Mesothelial cell of epicardium (in vitro differentiated cells): ENCODE results near the gene SLC38A3. TPM values are rescaled to one million over a fixed set of nuclear protein-coding genes. Genes with fewer than 3 reads are reported as not detected.

Experiments used
- DNase-seq, 2 experiments: peaks; one replicate each; pipeline ENCODE4 v3.0.0; 2021; ENCODE audit warnings: low spot score in 2 of 2; ENCODE audit not compliant: unreplicated experiment in 2 of 2
- H3K27ac Mint-ChIP-seq: 2 replicates; pipeline ENCODE4 v1.8.0; 2021; ENCODE audit warnings: mixed read lengths
- H3K27me3 Mint-ChIP-seq: 2 replicates; pipeline ENCODE4 v1.8.0; 2021; ENCODE audit warnings: low read depth, mixed read lengths
- H3K36me3 Mint-ChIP-seq: 2 replicates; pipeline ENCODE4 v1.8.0; 2021; ENCODE audit warnings: mixed read lengths
- H3K4me1 Mint-ChIP-seq: 2 replicates; pipeline ENCODE4 v1.8.0; 2021; ENCODE audit warnings: mixed read lengths
- H3K4me3 Mint-ChIP-seq: 2 replicates; pipeline ENCODE4 v1.8.0; 2021; ENCODE audit warnings: mild to moderate bottlenecking, moderate library complexity, mixed read lengths
- H3K9me3 Mint-ChIP-seq: 2 replicates; pipeline ENCODE4 v1.8.0; 2021; ENCODE audit warnings: mixed read lengths
- CTCF ChIP-seq: fragments of 200-600 bp; sonication (generic); IDR thresholded peaks from one replicate; pipeline ENCODE4 v1.5.0; 2021; ENCODE audit warnings: antibody characterized with exemption; ENCODE audit not compliant: unreplicated experiment
- total RNA-seq: library from RNA; stranded (reverse); gene quantifications from 3 replicates; pipeline ENCODE4 v1.2.1, GENCODE V29; 2021

The SLC38A3 gene
- total RNA-seq, 1 donor from 2014 or later: 1.8 TPM

- Mint-ChIP-seq H3K36me3 (peaks cover 31% of the 10 kb centered on the region), H3K9me3 (no peaks in the 10 kb centered on the region), H3K27me3 (peaks cover 7% of the 10 kb centered on the region), H3K4me3 (no peak overlapping the region), H3K4me1 (peaks cover 4% of the 10 kb centered on the region), H3K27ac (no peak overlapping the region)
- no peak for TF ChIP-seq CTCF
- DNase-seq: no peak
Observed at GRCh38 chr3:50177346-50177745, 27.7 kb upstream of the SLC38A3 start.

- no peak overlapping the region for H3K4me3 Mint-ChIP-seq
- no peaks in the 10 kb centered on the region for H3K9me3 Mint-ChIP-seq
- peak overlapping the region; percentile 83 for H3K27ac Mint-ChIP-seq
- H3K4me1 Mint-ChIP-seq: peaks cover 4% of the 10 kb centered on the region
- DNase-seq: no peak
- H3K27me3 Mint-ChIP-seq: peaks cover 6% of the 10 kb centered on the region
- TF ChIP-seq CTCF: no peak
- peaks cover 39% of the 10 kb centered on the region for H3K36me3 Mint-ChIP-seq
Observed at GRCh38 chr3:50179710-50180109, 25.4 kb upstream of the SLC38A3 start.

- H3K4me1 Mint-ChIP-seq: peaks cover 4% of the 10 kb centered on the region
- H3K4me3 Mint-ChIP-seq: no peak overlapping the region
- H3K27me3 Mint-ChIP-seq: peaks cover 3% of the 10 kb centered on the region
- H3K36me3 Mint-ChIP-seq: peaks cover 33% of the 10 kb centered on the region
- no peak overlapping the region for H3K27ac Mint-ChIP-seq
- no peaks in the 10 kb centered on the region for H3K9me3 Mint-ChIP-seq
- DNase-seq: no peak
- no peak for TF ChIP-seq CTCF
Observed at GRCh38 chr3:50181985-50182384, 23.1 kb upstream of the SLC38A3 start.

GRCh38 chr3:50182533-50183099 is 22.5 kb upstream of the SLC38A3 start:
- peaks cover 29% of the 10 kb centered on the region for H3K36me3 Mint-ChIP-seq
- TF ChIP-seq CTCF: no peak
- peaks cover 4% of the 10 kb centered on the region for H3K4me1 Mint-ChIP-seq
- no peak overlapping the region for H3K4me3 Mint-ChIP-seq
- no peak for DNase-seq
- H3K27ac Mint-ChIP-seq: no peak overlapping the region
- H3K9me3 Mint-ChIP-seq: no peaks in the 10 kb centered on the region
- peaks cover 3% of the 10 kb centered on the region for H3K27me3 Mint-ChIP-seq

- no peak overlapping the region for H3K27ac Mint-ChIP-seq
Observed at GRCh38 chr3:50183755-50184154, 21.3 kb upstream of the SLC38A3 start.

More at GRCh38 chr3:50183755-50184154, 21.3 kb upstream of the SLC38A3 start:
- peaks cover 26% of the 10 kb centered on the region for H3K36me3 Mint-ChIP-seq
- H3K4me3 Mint-ChIP-seq: no peak overlapping the region
- H3K27me3 Mint-ChIP-seq: peaks cover 3% of the 10 kb centered on the region
- H3K9me3 Mint-ChIP-seq: no peaks in the 10 kb centered on the region
- peaks cover 4% of the 10 kb centered on the region for H3K4me1 Mint-ChIP-seq
- DNase-seq: no peak
- TF ChIP-seq CTCF: no peak
